ENCODE data around the gene SAMD15. TPM values are rescaled to one million over a fixed set of nuclear protein-coding genes. Genes with fewer than 3 reads are reported as not detected.
A peak's percentile ranks its signal among the peaks of the same experiment; 100 is the strongest.
"Not testable (repeated sequence)": the region's sequence is repeated elsewhere in the genome, so short reads cannot be mapped to it uniquely, and the experiment has no call there.

Gene SAMD15
- total RNA-seq, 1 experiment from 2014 or later = 2.3 TPM

DNA sequence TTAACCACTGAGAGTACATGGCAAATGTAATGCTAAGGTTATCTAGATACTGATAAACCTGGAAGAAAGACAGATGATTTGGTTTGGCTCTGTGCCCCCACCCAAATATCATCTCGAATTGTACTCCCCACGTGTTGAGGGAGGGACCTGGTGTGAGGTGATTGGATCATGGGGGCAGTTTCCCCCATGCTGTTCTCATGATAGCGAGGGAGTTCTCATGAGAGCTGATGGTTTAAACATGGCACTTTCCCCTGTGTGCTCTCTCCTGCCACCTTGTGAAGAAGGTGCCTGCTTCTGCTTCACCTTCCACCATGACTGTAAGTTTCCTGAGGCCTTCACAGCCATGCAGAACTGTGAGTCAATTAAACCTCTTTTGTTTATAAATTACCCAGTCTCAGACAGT lies 32.0 kb downstream of the SAMD15 start:
- H3K27me3 ChIP-seq = peaks cover under 1% of the 10 kb centered on the region; the same call in 1 of the 2 replicates
- H3K36me3 ChIP-seq = no peaks in the 10 kb centered on the region
- H3K4me3 ChIP-seq = no peak overlapping the region
- H3K4me1 ChIP-seq = no peaks in the 10 kb centered on the region; the same call in 1 of the 2 replicates
- no peaks in the 10 kb centered on the region for H3K9me3 ChIP-seq (replicated peaks)
- H3K27ac ChIP-seq = no peak overlapping the region
- DNase-seq = peak in 1 of 2 experiments; percentile 24

- H3K4me3 ChIP-seq; H3K9me3 ChIP-seq (replicated peaks); H3K27ac ChIP-seq; H3K4me1 ChIP-seq; H3K36me3 ChIP-seq; H3K27me3 ChIP-seq; DNase-seq: not testable (repeated sequence)
Observed at GRCh38 chr14:77415403-77416030, 38.3 kb downstream of the SAMD15 start.

DNA sequence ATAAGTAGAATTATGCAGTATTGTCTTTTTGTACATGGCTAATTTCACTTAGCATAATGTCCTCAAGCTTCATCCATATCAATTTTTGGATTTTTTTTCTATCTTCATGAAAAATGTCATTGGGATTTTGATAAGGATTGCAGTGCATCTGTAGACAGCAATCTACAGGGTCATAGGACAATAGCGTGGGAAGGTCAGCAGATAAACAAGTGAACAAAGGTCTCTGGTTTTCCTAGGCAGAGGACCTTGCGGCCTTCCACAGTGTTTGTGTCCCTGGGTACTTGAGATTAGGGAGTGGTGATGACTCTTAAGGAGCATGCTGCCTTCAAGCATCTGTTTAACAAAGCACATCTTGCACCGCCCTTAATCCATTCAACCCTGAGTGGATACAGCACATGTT lies 38.9 kb downstream of the SAMD15 start:
- not testable (repeated sequence) for H3K36me3 ChIP-seq; H3K4me1 ChIP-seq; H3K4me3 ChIP-seq; H3K27me3 ChIP-seq; DNase-seq; H3K27ac ChIP-seq; H3K9me3 ChIP-seq (replicated peaks)

DNA sequence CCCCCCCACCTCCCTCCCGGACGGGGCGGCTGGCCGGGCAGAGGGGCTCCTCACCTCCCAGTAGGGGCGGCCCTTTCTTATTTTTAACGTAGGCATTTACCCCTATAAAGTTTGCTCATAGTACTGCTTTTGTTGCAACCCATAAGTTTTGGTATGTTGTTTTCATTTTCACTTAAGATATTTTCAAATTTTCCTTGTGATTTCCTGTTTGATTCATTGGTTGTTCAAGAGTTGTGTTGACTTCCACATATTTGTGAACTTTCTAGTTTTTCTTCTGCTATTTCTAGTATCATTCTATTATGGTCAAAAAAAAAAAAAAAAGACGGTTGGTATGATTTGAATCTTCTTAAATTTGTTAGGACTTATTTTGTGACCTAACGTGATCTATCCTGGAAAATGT lies 39.7 kb downstream of the SAMD15 start:
- no peaks in the 10 kb centered on the region; the same call in 1 of the 2 replicates for H3K9me3 ChIP-seq (replicated peaks)
- H3K27ac ChIP-seq = no peak overlapping the region
- no peaks in the 10 kb centered on the region for H3K27me3 ChIP-seq
- H3K4me1 ChIP-seq = no peaks in the 10 kb centered on the region
- H3K36me3 ChIP-seq = no peaks in the 10 kb centered on the region
- no peak for DNase-seq
- no peak overlapping the region for H3K4me3 ChIP-seq

GRCh38 chr14:77421201-77421600 lies 44.0 kb downstream of the SAMD15 start:
- H3K27me3 ChIP-seq = no peaks in the 10 kb centered on the region
- no peak overlapping the region for H3K27ac ChIP-seq
- no peaks in the 10 kb centered on the region; the same call in 1 of the 2 replicates for H3K36me3 ChIP-seq
- H3K9me3 ChIP-seq (replicated peaks) = no peaks in the 10 kb centered on the region; the same call in 1 of the 2 replicates
- DNase-seq = no peak
- H3K4me1 ChIP-seq = no peaks in the 10 kb centered on the region
- no peak overlapping the region for H3K4me3 ChIP-seq

DNA sequence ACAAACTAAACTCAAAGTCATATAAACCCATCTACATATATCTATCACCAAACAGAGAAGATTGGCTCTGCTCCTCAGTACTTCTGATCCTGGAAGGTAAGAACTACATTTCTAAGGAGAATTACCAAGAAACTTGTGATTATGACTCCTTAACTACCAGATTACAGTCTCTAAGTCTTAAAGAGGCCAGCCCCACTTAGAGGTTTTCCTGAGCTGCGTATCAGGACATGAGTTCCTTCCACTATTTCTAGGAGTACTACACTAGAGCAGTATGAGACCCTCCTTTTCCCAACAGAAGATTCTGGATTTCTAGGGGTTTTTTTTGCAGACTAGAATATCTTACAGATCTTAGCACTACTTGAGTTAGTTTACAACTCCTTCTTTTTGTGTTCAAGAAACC lies 46.2 kb downstream of the SAMD15 start, which contains the start of gene NOXRED1:
Gene NOXRED1, minus strand, starts transcription at position 101 of the 400 bp plus-strand sequence. CDS start 634 bp downstream, outside the sequence.
- no peaks in the 10 kb centered on the region; the same call in 1 of the 2 replicates for H3K9me3 ChIP-seq (replicated peaks)
- no peak within 1 kb of the TSS for H3K4me3 ChIP-seq
- no peak for DNase-seq
- no peak within 1 kb of the TSS for H3K27ac ChIP-seq
- no peaks in the 10 kb centered on the region; the same call in 1 of the 2 replicates for H3K36me3 ChIP-seq
- no peaks in the 10 kb centered on the region for H3K4me1 ChIP-seq
- no peaks in the 10 kb centered on the region for H3K27me3 ChIP-seq

GRCh38 chr14:77424862-77425261 lies 47.7 kb downstream of the SAMD15 start:
- Histone ChIP-seq H3K9me3 (replicated peaks) (no peaks in the 10 kb centered on the region; the same call in 1 of the 2 replicates), H3K27me3 (no peaks in the 10 kb centered on the region), H3K36me3 (no peaks in the 10 kb centered on the region; the same call in 1 of the 2 replicates), H3K4me1 (no peaks in the 10 kb centered on the region), H3K27ac (no peak overlapping the region), H3K4me3 (no peak overlapping the region)
- no peak for DNase-seq

- H3K4me3 ChIP-seq = no peak overlapping the region
- H3K27ac ChIP-seq = no peak overlapping the region
- H3K4me1 ChIP-seq = no peaks in the 10 kb centered on the region
- DNase-seq = no peak
- no peaks in the 10 kb centered on the region for H3K9me3 ChIP-seq (replicated peaks)
- no peaks in the 10 kb centered on the region for H3K27me3 ChIP-seq
- H3K36me3 ChIP-seq = no peaks in the 10 kb centered on the region; the same call in 1 of the 2 replicates
Observed at GRCh38 chr14:77426396-77426795, 49.2 kb downstream of the SAMD15 start.

- Histone ChIP-seq H3K4me1 (no peaks in the 10 kb centered on the region), H3K27ac (no peak overlapping the region), H3K27me3 (no peaks in the 10 kb centered on the region), H3K9me3 (replicated peaks) (no peaks in the 10 kb centered on the region), H3K4me3 (no peak overlapping the region), H3K36me3 (peaks cover 11% of the 10 kb centered on the region)
- no peak for DNase-seq
Observed at GRCh38 chr14:77436042-77436441, 58.9 kb downstream of the SAMD15 start.

- no peaks in the 10 kb centered on the region for H3K4me1 ChIP-seq
Observed at GRCh38 chr14:77438596-77438995, 61.4 kb downstream of the SAMD15 start.

GRCh38 chr14:77439861-77440260 lies 62.7 kb downstream of the SAMD15 start:
- Histone ChIP-seq H3K36me3 (peaks cover 18% of the 10 kb centered on the region), H3K27ac (no peak overlapping the region), H3K9me3 (replicated peaks) (no peaks in the 10 kb centered on the region), H3K4me3 (no peak overlapping the region), H3K27me3 (no peaks in the 10 kb centered on the region), H3K4me1 (no peaks in the 10 kb centered on the region)
- no peak for DNase-seq

More at GRCh38 chr14:77438596-77438995, 61.4 kb downstream of the SAMD15 start:
- H3K36me3 ChIP-seq = peaks cover 20% of the 10 kb centered on the region
- H3K4me3 ChIP-seq = no peak overlapping the region
- H3K27me3 ChIP-seq = no peaks in the 10 kb centered on the region
- no peak overlapping the region for H3K27ac ChIP-seq
- no peaks in the 10 kb centered on the region for H3K9me3 ChIP-seq (replicated peaks)
- no peak for DNase-seq

Other genes starting within 250 kb of the SAMD15 start
- gene ZDHHC22, start 235.6 kb upstream of the SAMD15 start, total RNA-seq (2014; rRNA removed; shearing (Covaris generic)) = 12.1 and 13.4 TPM in 2 replicates
- gene TMEM63C, start 195.6 kb upstream of the SAMD15 start, total RNA-seq (2014; rRNA removed; shearing (Covaris generic)) = 4.5 and 5.2 TPM in 2 replicates
- gene NGB, start 106.2 kb upstream of the SAMD15 start, total RNA-seq (2014; rRNA removed; shearing (Covaris generic)) = not detected in 2 replicates
- gene POMT2, start 56.5 kb upstream of the SAMD15 start, total RNA-seq (2014; rRNA removed; shearing (Covaris generic)) = 27.0 and 30.2 TPM in 2 replicates
- 10.3 and 14.3 TPM in 2 replicates for gene GSTZ1, start 56.3 kb upstream of the SAMD15 start, total RNA-seq (2014; rRNA removed; shearing (Covaris generic))
- 12.8 and 13.6 TPM in 2 replicates for gene TMED8, start 285 bp upstream of the SAMD15 start, total RNA-seq (2014; rRNA removed; shearing (Covaris generic))
- gene NOXRED1, start 46.1 kb downstream of the SAMD15 start, total RNA-seq (2014; rRNA removed; shearing (Covaris generic)) = 0.06 TPM in 1 of 2 replicates, not detected in the other
- gene VIPAS39, start 80.2 kb downstream of the SAMD15 start, total RNA-seq (2014; rRNA removed; shearing (Covaris generic)) = 18.5 and 19.6 TPM in 2 replicates
- gene AHSA1, start 80.7 kb downstream of the SAMD15 start, total RNA-seq (2014; rRNA removed; shearing (Covaris generic)) = 146 and 152 TPM in 2 replicates
- gene ISM2, start 121.4 kb downstream of the SAMD15 start, total RNA-seq (2014; rRNA removed; shearing (Covaris generic)) = 0.16 TPM in 1 of 2 replicates, not detected in the other
- gene SPTLC2, start 239.3 kb downstream of the SAMD15 start, total RNA-seq (2014; rRNA removed; shearing (Covaris generic)) = 15.1 and 15.8 TPM in 2 replicates

Measured in SJCRH30 (cell line).